ENCODE results near the gene TBC1D16. TPM values are rescaled to one million over a fixed set of nuclear protein-coding genes. Genes with fewer than 3 reads are reported as not detected.

Gene TBC1D16
- total RNA-seq, 1 experiment from 2014 or later = 96.1 TPM

GRCh38 chr17:79904865-79905264 is 130.8 kb downstream of the TBC1D16 start:
- no peak for ATAC-seq
- no peak overlapping the region for H3K27ac Mint-ChIP-seq
- no peak overlapping the region for H3K4me3 Mint-ChIP-seq
- no peaks in the 10 kb centered on the region for H3K36me3 Mint-ChIP-seq
- TF ChIP-seq ZNF121 (CRISPR knock-in tag; IDR thresholded peaks at IDR 0.05) (no peak), PREB (CRISPR knock-in tag; IDR thresholded peaks at IDR 0.05; ENCODE audit: borderline replicate concordance) (no peak), ZSCAN18 (CRISPR knock-in tag; IDR thresholded peaks at IDR 0.05) (no peak), OVOL2 (CRISPR knock-in tag; IDR thresholded peaks at IDR 0.05; ENCODE audit: borderline replicate concordance) (no peak)
- H3K9me3 Mint-ChIP-seq = no peaks in the 10 kb centered on the region
- POLR2A ChIA-PET = no interaction called here
- H3K4me1 Mint-ChIP-seq = peaks cover 12% of the 10 kb centered on the region
- peaks cover 12% of the 10 kb centered on the region for H3K27me3 Mint-ChIP-seq (ENCODE audit: low read depth)
- DNase-seq (ENCODE audit: low spot score) = peak; percentile 5
- CTCF ChIA-PET = no interaction called here

- TF ChIP-seq SMAD4 (CRISPR knock-in tag; IDR thresholded peaks at IDR 0.05) (no peak), PREB (CRISPR knock-in tag; IDR thresholded peaks at IDR 0.05; ENCODE audit: borderline replicate concordance) (no peak), SMAD3 (CRISPR knock-in tag; IDR thresholded peaks at IDR 0.05; ENCODE audit: borderline replicate concordance) (no peak), E2F1 (CRISPR knock-in tag; IDR thresholded peaks at IDR 0.05) (no peak), NR2C2 (CRISPR knock-in tag; IDR thresholded peaks at IDR 0.05) (no peak), GABPB1 (CRISPR knock-in tag; IDR thresholded peaks at IDR 0.05) (peak; percentile 93), FOXP4 (CRISPR knock-in tag; IDR thresholded peaks at IDR 0.05) (no peak)
- no peak overlapping the region for H3K27ac Mint-ChIP-seq
- CTCF ChIA-PET = no interaction called here
- H3K36me3 Mint-ChIP-seq = no peaks in the 10 kb centered on the region
- ATAC-seq (no peak; the same call in 1 of the 2 replicates), DNase-seq (ENCODE audit: low spot score) (peak; percentile 11)
- peaks cover 20% of the 10 kb centered on the region for H3K27me3 Mint-ChIP-seq (ENCODE audit: low read depth)
- H3K4me3 Mint-ChIP-seq = no peak overlapping the region
- peaks cover 2% of the 10 kb centered on the region; the same call in 1 of the 2 replicates for H3K4me1 Mint-ChIP-seq
- peaks cover 11% of the 10 kb centered on the region for H3K9me3 Mint-ChIP-seq
- POLR2A ChIA-PET = interaction anchor here (0.6 to 1.1 kb wide), 2 partner anchors 69 to 94 kb away, joined by 3 to 9 read pairs; no protein-coding TSS in a partner anchor
These were observed 133.4 kb downstream of the TBC1D16 start for GRCh38 chr17:79902146-79902791.

- H3K36me3 Mint-ChIP-seq = no peaks in the 10 kb centered on the region
- 0 out of 2 replicates have a peak, but pooled peaks cover 2% of the 10 kb centered on the region for H3K4me1 Mint-ChIP-seq
- H3K27ac Mint-ChIP-seq = no peak overlapping the region
- H3K9me3 Mint-ChIP-seq = peaks cover 11% of the 10 kb centered on the region
- no peak overlapping the region for H3K4me3 Mint-ChIP-seq
- H3K27me3 Mint-ChIP-seq (ENCODE audit: low read depth) = peaks cover 20% of the 10 kb centered on the region
- TF ChIP-seq AR (CRISPR knock-in tag; IDR thresholded peaks at IDR 0.05) (no peak), ZNF263 (CRISPR knock-in tag; IDR thresholded peaks at IDR 0.05; ENCODE audit: low read depth) (no peak), NR2C2 (CRISPR knock-in tag; IDR thresholded peaks at IDR 0.05) (no peak), PREB (CRISPR knock-in tag; IDR thresholded peaks at IDR 0.05; ENCODE audit: borderline replicate concordance) (no peak), NFE2L1 (CRISPR knock-in tag; IDR thresholded peaks at IDR 0.05) (no peak), GABPB1 (CRISPR knock-in tag; IDR thresholded peaks at IDR 0.05) (no peak), ZNF425 (CRISPR knock-in tag; conservative IDR thresholded peaks at IDR 0.05) (no peak), NR1H2 (CRISPR knock-in tag; IDR thresholded peaks at IDR 0.05) (no peak), KAT7 (CRISPR knock-in tag; IDR thresholded peaks at IDR 0.05; ENCODE audit: borderline replicate concordance) (no peak)
- no peak for ATAC-seq
- CTCF ChIA-PET = no interaction called here
- POLR2A ChIA-PET = interaction anchor here (1.1 kb wide), 1 partner anchor 92 kb away, joined by 3 read pairs; no protein-coding TSS in a partner anchor
- DNase-seq (ENCODE audit: low spot score) = no peak
These were observed 134.5 kb downstream of the TBC1D16 start for GRCh38 chr17:79901131-79901530.
